HepG2 (cell line): Measurements from ENCODE around the gene RCC1. TPM values are rescaled to one million over a fixed set of nuclear protein-coding genes. Genes with fewer than 3 reads are reported as not detected.

Experiments used
- ATAC-seq: fragments of 200-7000 bp; cut with Tn5 transposase; 3 replicates; pipeline ENCODE4 v1.9.1; 2020; ENCODE audit warnings: mild to moderate bottlenecking, moderate library complexity
- BruUV-seq: library from RNA; stranded (reverse); fragments of 400-500 nt; replicated peaks from 2 replicates; lab custom pipeline; 2021; lab: Mats Ljungman, UMichigan
- CTCF ChIA-PET: fragments of 300-600 bp; formaldehyde crosslinking; extraction: SDS; loops from one replicate; lab custom pipeline; 2021; ENCODE audit warnings: low total read pairs, inconsistent platforms, low intra/inter-chr PET ratio; lab: Yijun Ruan, JAX
- POLR2A ChIA-PET: fragments of 350-600 bp; sonication (Branson Sonifier 250); formaldehyde crosslinking; loops from one replicate; lab custom pipeline; 2020; ENCODE audit warnings: antibody characterized with exemption, inconsistent platforms; lab: Yijun Ruan, JAX
- DNase-seq: peaks from one replicate; pipeline ENCODE4 v3.0.0-alpha.2; 2015; ENCODE audit warnings: low spot score
- FAIRE-seq: peaks from 3 replicates; lab custom pipeline; 2011; peaks lifted over from hg19 to GRCh38; lab: Jason Lieb, UNC
- H2AFZ ChIP-seq: one replicate; pipeline ENCODE4 v1.6.1; 2011; ENCODE audit warnings: low read length, inconsistent platforms
- H3K27ac ChIP-seq: fragments of 300-600 bp; 3 replicates; pipeline ENCODE4 v1.8.0; 2011; ENCODE audit warnings: mixed run types, mild to moderate bottlenecking, mixed read lengths, low read length, inconsistent platforms; ENCODE audit not compliant: insufficient read depth; ENCODE audit errors: extremely low read length
- H3K27me3 ChIP-seq, 2 experiments: fragments of 200-600 bp in 1 of 2; 2 replicates in 1 of 2; 3 replicates in 1 of 2; pipeline versions ENCODE4 v1.6.0 to v1.8.0; 2011; ENCODE audit warnings: low read length in 2 of 2, mild to moderate bottlenecking in 2 of 2, moderate library complexity in 2 of 2, inconsistent platforms in 1 of 2; ENCODE audit not compliant: insufficient read depth in 2 of 2, control insufficient read depth in 1 of 2
- H3K36me3 ChIP-seq, 2 experiments: fragments of 200-600 bp in 1 of 2; replicated peaks in 1 of 2; 2 replicates in 1 of 2; 3 replicates in 1 of 2; pipeline versions ENCODE4 v1.5.1 to v1.8.0; 2011; ENCODE audit warnings: low read length in 2 of 2, inconsistent platforms in 1 of 2; ENCODE audit not compliant: insufficient read depth in 2 of 2, control insufficient read depth in 1 of 2
- H3K4me1 ChIP-seq: 2 replicates; pipeline ENCODE4 v1.5.1; 2012; ENCODE audit warnings: low read length, inconsistent platforms; ENCODE audit not compliant: insufficient read depth
- H3K4me2 ChIP-seq: 2 replicates; pipeline ENCODE4 v1.6.0; 2011; ENCODE audit warnings: low read depth, low read length, inconsistent platforms
- H3K4me3 ChIP-seq, 3 experiments: fragments of 200-600 bp in 1 of 3; sonication (generic), shearing (Covaris generic) in 1 of 3; replicated peaks in 1 of 3; 2 replicates each; pipeline ENCODE4 v1.5.1; 2011 to 2016; ENCODE audit warnings: low read length in 3 of 3, inconsistent platforms in 2 of 3, low read depth in 2 of 3, mild to moderate bottlenecking in 2 of 3, control low read depth in 1 of 3, mixed read lengths in 1 of 3; ENCODE audit not compliant: insufficient read depth in 1 of 3
- H3K79me2 ChIP-seq: one replicate; pipeline ENCODE4 v1.6.1; 2011; ENCODE audit warnings: low read length, inconsistent platforms; ENCODE audit not compliant: insufficient read depth
- H3K9ac ChIP-seq: 2 replicates; pipeline ENCODE4 v1.6.0; 2011; ENCODE audit warnings: mild to moderate bottlenecking, low read depth, low read length, inconsistent platforms; ENCODE audit not compliant: insufficient read depth
- H3K9me3 ChIP-seq: 2 replicates; pipeline ENCODE4 v1.5.1; 2012; ENCODE audit warnings: mild to moderate bottlenecking, low read length
- H4K20me1 ChIP-seq: 2 replicates; pipeline ENCODE4 v1.6.0; 2011; ENCODE audit warnings: inconsistent platforms, mild to moderate bottlenecking, low read length, moderate library complexity; ENCODE audit not compliant: insufficient read depth
- BRCA1 ChIP-seq: sonication (generic); formaldehyde crosslinking; IDR thresholded peaks from 2 replicates; pipeline ENCODE4 v1.4.0; 2020; ENCODE audit warnings: missing genetic modification reagents
- CCAR2 ChIP-seq: fragments of 200-400 bp; formaldehyde crosslinking; optimal IDR thresholded peaks from 2 replicates; pipeline ENCODE3; 2018; ENCODE audit warnings: low read depth, mild to moderate bottlenecking, low read length, moderate library complexity
- DNMT1 ChIP-seq: sonication (generic); formaldehyde crosslinking; IDR thresholded peaks from 2 replicates; pipeline ENCODE4 v1.5.1; 2020; ENCODE audit warnings: mild to moderate bottlenecking, missing genetic modification reagents
- JUND ChIP-seq: sonication (generic); formaldehyde crosslinking; IDR thresholded peaks from 2 replicates; pipeline ENCODE4 v1.8.0; 2022; ENCODE audit warnings: mild to moderate bottlenecking, missing genetic modification reagents
- KAT7 ChIP-seq: IDR thresholded peaks from 2 replicates; pipeline ENCODE4 v1.6.1; 2018; ENCODE audit warnings: borderline replicate concordance, missing compliant biosample characterization
- KMT2A ChIP-seq: sonication (generic); formaldehyde crosslinking; IDR thresholded peaks from 2 replicates; pipeline ENCODE4 v1.4.0; 2020; ENCODE audit warnings: missing genetic modification reagents
- MATR3 ChIP-seq: sonication (generic); formaldehyde crosslinking; IDR thresholded peaks from 2 replicates; pipeline ENCODE4 v1.4.0; 2020; ENCODE audit warnings: missing genetic modification reagents
- MYNN ChIP-seq: sonication (generic); formaldehyde crosslinking; IDR thresholded peaks from 2 replicates; pipeline ENCODE4 v1.4.0; 2020; ENCODE audit warnings: mild to moderate bottlenecking, low read depth, missing genetic modification reagents
- PITX1 ChIP-seq: sonication (generic); formaldehyde crosslinking; IDR thresholded peaks from 2 replicates; pipeline ENCODE4 v1.5.1; 2020; ENCODE audit warnings: mild to moderate bottlenecking, missing genetic modification reagents
- SKI ChIP-seq: fragments of 450-650 bp; IDR thresholded peaks from one replicate; pipeline ENCODE4 v1.6.1; 2018; ENCODE audit warnings: mild to moderate bottlenecking; ENCODE audit not compliant: partially characterized antibody
- SUZ12 ChIP-seq: fragments of 150-350 bp; IDR thresholded peaks from 2 replicates; pipeline ENCODE4 v1.6.1; 2014; ENCODE audit warnings: low read depth, low read length
- TAF1 ChIP-seq: sonication (generic); formaldehyde crosslinking; IDR thresholded peaks from 2 replicates; pipeline ENCODE4 v1.4.0; 2020; ENCODE audit warnings: missing genetic modification reagents
- TCF12 ChIP-seq, 2 experiments: fragments of 450-650 bp in 1 of 2; sonication (generic) in 1 of 2; formaldehyde crosslinking in 1 of 2; IDR thresholded peaks; 2 replicates each; pipeline versions ENCODE4 v1.6.1 to v1.8.0; 2017 to 2022; ENCODE audit warnings: antibody characterized with exemption in 1 of 2, mild to moderate bottlenecking in 1 of 2, missing genetic modification reagents in 1 of 2, moderate library complexity in 1 of 2
- ZNF335 ChIP-seq: sonication (generic); formaldehyde crosslinking; IDR thresholded peaks from 2 replicates; pipeline ENCODE4 v1.4.0; 2020; ENCODE audit warnings: missing genetic modification reagents
- ZNF446 ChIP-seq: sonication (generic); formaldehyde crosslinking; IDR thresholded peaks from 2 replicates; pipeline ENCODE4 v1.5.0; 2020; ENCODE audit warnings: mild to moderate bottlenecking, missing genetic modification reagents
- ZNF646 ChIP-seq: sonication (generic); formaldehyde crosslinking; IDR thresholded peaks from 2 replicates; pipeline ENCODE4 v1.9.0; 2021; ENCODE audit warnings: mild to moderate bottlenecking, missing genetic modification reagents
- WGBS: methylation state at CpG from one replicate; pipeline ENCODE4 v1.1.6; 2017; ENCODE audit warnings: low lambda C conversion rate; 5-methylcytosine and 5-hydroxymethylcytosine counted together
- in situ Hi-C: cut with HindIII; loops from 2 replicates; pipeline ENCODE4 v1.10.0; 2017; ENCODE audit warnings: low pct_unique_long_range_greater_than_20kb; ENCODE audit not compliant: extremely low pct_ligation_motif_present
- intact Hi-C: fragments of 100-400 bp; cut with micrococcal nuclease; formaldehyde crosslinking; loops from one replicate; pipeline ENCODE4 v1.10.0; 2022; ENCODE audit not compliant: unreplicated experiment
- polyA plus RNA-seq, 8 experiments: library from polyadenylated mRNA; depleted of rRNA in 3 of 8; stranded (reverse) in 7 of 8; unstranded in 1 of 8; fragments of >200 nt; fragmentation: Illumina TruSeq in 4 of 8; extraction: Trizol in 4 of 8; gene quantifications; 2 replicates each; pipeline versions ENCODE4 v1.2.1 to v1.2.3, GENCODE V29; 2011 to 2016; ENCODE audit warnings: low read depth in 4 of 8, missing spikeins in 1 of 8, mixed read lengths in 1 of 8; ENCODE audit not compliant: insufficient read depth in 1 of 8
- total RNA-seq, 5 experiments: library from RNA; depleted of rRNA; stranded (reverse); fragments of >200 nt; fragmentation: Illumina TruSeq; extraction: Trizol; gene quantifications; 2 replicates each; pipeline ENCODE4 v1.2.3, GENCODE V29; 2016; ENCODE audit warnings: low read depth in 1 of 5
- TF ChIP-seq, protein P1 (sequence below): fragments of 450-650 bp; IDR thresholded peaks from 2 replicates; pipeline ENCODE4 v1.6.1; 2016

RCC1 gene
- total and polyA plus RNA-seq, 2 of the 13 experiments (the other 11 are each of a cell fraction or from before 2014, with no cell fraction given) = 47.2 to 80.8 TPM

DNA sequence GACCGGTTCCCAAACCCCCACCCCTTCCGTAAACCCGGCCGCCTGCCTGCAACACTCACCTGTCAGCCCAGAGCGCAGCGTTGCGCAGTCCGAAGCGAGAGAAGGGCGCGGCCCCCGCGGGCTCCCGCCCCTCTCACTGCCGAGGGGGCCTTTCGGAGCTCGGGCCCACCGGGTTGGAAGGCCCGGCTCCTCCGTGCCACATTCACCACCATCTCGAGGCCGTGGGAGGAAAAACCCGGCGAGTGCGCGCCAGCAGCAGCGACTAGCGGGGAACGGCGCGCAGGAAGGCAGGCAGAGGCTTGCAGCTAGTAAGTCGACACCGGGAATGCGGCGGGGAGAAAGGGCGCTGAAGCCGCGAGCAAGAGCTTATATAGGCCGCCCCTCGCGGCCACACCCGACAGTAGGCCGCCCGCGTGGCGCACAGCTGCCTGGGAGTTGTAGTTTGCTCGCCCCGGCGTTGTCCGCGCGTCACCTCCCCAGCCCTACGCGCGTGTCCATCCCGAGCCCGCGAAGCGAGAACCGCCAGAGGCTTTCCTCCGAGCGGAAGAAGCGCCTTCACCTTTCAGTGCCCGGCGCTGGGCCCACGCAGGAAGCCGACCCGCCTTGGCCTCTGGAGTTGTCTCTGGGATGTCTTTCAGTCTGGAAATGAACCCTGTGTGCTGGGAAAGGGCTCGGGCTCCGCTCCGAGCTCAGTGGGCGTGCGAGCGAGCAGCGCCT, 75.8 kb downstream of the RCC1 start:
- intact Hi-C loops = loop anchor here (2.0 kb wide), 1 partner anchor 29 kb away; the partner anchor contains the start of gene TRNAU1AP
- peaks cover 28% of the 10 kb centered on the region for H3K79me2 ChIP-seq
- H3K4me3 ChIP-seq = peak overlapping the region; percentile 95 to 99 (median 96)
- peak; percentile 88 for ATAC-seq
- H3K27me3 ChIP-seq = peaks cover 0 to 3% of the 10 kb centered on the region in 2 experiments; a peak in 1 of 5 replicates
- peak; percentile 88 for DNase-seq
- H3K4me2 ChIP-seq = peak overlapping the region; percentile 88
- in situ Hi-C loops = loop anchor here (25.0 kb wide), 1 partner anchor 344 kb away; the partner anchor contains the start of genes ATP5IF1 and DNAJC8
- peaks cover 13 to 39% of the 10 kb centered on the region in 2 experiments for H3K36me3 ChIP-seq
- no TSS peak for BruUV-seq
- POLR2A ChIA-PET = interaction anchor here (0.6 to 6.6 kb wide), 47 partner anchors 8 to 1899 kb away, joined by 3 to 139 read pairs (median 5); partner anchors contain the start of genes ATP5IF1, GMEB1, MED18 and PHACTR4
- peak overlapping the region; percentile 71 for H3K27ac ChIP-seq
- no peak for FAIRE-seq
- peaks cover 45% of the 10 kb centered on the region for H3K4me1 ChIP-seq
- peak overlapping the region; percentile 96 for H3K9ac ChIP-seq
- CTCF ChIA-PET = no interaction called here
- H4K20me1 ChIP-seq = peaks cover 45% of the 10 kb centered on the region
- WGBS = 10% methylated on average over 2 of the region's 75 CpGs
- no peak overlapping the region for H2AFZ ChIP-seq
- H3K9me3 ChIP-seq = no peaks in the 10 kb centered on the region
- TF ChIP-seq PITX1 (CRISPR knock-in tag) = no peak
- TF ChIP-seq ZNF646 (CRISPR knock-in tag) = peak; percentile 16; the same call in 1 of the 2 replicates
- 0 out of 2 replicates have a peak, but pooled peaks have one; percentile 51 for TF ChIP-seq DNMT1 (CRISPR knock-in tag)
- TF ChIP-seq TCF12 (IDR thresholded peaks at IDR 0.05) = no peak
- TF ChIP-seq TCF12 (CRISPR knock-in tag; IDR thresholded peaks at IDR 0.05) = peak; percentile 60; the same call in 1 of the 2 replicates
- TF ChIP-seq, protein P1, sequence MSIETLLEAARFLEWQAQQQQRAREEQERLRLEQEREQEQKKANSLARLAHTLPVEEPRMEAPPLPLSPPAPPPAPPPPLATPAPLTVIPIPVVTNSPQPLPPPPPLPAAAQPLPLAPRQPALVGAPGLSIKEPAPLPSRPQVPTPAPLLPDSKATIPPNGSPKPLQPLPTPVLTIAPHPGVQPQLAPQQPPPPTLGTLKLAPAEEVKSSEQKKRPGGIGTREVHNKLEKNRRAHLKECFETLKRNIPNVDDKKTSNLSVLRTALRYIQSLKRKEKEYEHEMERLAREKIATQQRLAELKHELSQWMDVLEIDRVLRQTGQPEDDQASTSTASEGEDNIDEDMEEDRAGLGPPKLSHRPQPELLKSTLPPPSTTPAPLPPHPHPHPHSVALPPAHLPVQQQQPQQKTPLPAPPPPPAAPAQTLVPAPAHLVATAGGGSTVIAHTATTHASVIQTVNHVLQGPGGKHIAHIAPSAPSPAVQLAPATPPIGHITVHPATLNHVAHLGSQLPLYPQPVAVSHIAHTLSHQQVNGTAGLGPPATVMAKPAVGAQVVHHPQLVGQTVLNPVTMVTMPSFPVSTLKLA = peak; percentile 57
- TF ChIP-seq KMT2A (CRISPR knock-in tag) = peak; percentile 89
- peak; percentile 64; the same call in 1 of the 2 replicates for TF ChIP-seq JUND (CRISPR knock-in tag)
- TF ChIP-seq SKI = no peak
- peak; percentile 86; the same call in 1 of the 2 replicates for TF ChIP-seq ZNF446 (CRISPR knock-in tag)
- TF ChIP-seq ZNF335 (CRISPR knock-in tag) = peak; percentile 62
- TF ChIP-seq TAF1 (CRISPR knock-in tag) = peak; percentile 100
- TF ChIP-seq BRCA1 (CRISPR knock-in tag) = peak; percentile 69
- TF ChIP-seq KAT7 (CRISPR knock-in tag) = peak; percentile 74
- peak; percentile 74 for TF ChIP-seq SUZ12
- TF ChIP-seq MATR3 (CRISPR knock-in tag) = no peak
- no peak for TF ChIP-seq CCAR2
- peak; percentile 38; the same call in 1 of the 2 replicates for TF ChIP-seq MYNN (CRISPR knock-in tag)
